ENCODE measurements around the gene NAA60. TPM values are rescaled to one million over a fixed set of nuclear protein-coding genes. Genes with fewer than 3 reads are reported as not detected.
"Not testable (repeated sequence)": the region's sequence is repeated elsewhere in the genome, so short reads cannot be mapped to it uniquely, and the experiment has no call there.

Gene NAA60
- total RNA-seq, 1 donor from 2014 or later = 38.3 TPM

DNA sequence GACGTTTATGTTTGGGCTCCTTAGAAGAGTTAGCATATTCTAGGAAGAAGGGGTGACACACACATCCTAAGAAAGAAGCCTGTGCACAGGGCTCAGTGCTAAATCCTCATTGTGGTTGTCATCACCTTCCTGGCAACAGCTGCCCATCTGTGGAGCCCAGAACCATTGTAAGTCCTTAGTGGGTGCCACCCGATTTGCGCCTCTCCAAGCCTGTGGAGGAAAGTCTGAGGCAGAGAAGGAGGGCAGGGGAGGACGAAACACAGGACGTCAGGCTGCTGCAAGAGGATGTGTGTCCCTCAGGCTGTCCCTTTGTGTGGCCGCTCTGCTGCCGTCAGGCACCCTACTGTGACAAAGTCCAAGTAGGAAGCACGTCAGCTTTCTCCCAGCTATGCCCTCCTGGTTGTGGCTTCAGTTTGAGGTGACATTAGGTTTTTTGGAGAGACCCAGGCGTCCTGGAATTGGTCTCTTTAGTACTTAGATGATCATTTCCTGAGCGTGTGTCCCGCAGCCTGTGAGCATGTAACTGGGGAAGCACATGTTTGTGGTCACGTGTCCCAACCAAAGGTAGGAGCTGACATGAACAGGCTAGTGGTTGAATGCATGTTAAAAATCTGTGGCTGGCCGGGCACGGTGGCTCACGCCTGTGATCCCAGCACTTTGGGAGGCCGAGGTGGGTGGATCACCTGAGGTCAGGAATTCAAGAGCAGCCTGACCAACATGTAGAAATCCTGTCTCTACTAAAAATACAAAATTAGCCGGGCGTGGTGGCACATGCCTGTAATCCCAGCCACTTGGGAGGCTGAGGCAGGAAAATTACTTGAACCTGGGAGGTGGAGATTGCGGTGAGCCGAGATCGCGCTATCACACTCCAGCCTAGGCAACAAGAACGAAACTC lies 68.1 kb downstream of the NAA60 start:
- peaks cover 45% of the 10 kb centered on the region for H3K4me1 Mint-ChIP-seq (ENCODE audit: low read depth)
- peak overlapping the region; percentile 35 for H3K27ac Mint-ChIP-seq
- H3K36me3 Mint-ChIP-seq (ENCODE audit: low read depth) = peaks cover 35% of the 10 kb centered on the region

DNA sequence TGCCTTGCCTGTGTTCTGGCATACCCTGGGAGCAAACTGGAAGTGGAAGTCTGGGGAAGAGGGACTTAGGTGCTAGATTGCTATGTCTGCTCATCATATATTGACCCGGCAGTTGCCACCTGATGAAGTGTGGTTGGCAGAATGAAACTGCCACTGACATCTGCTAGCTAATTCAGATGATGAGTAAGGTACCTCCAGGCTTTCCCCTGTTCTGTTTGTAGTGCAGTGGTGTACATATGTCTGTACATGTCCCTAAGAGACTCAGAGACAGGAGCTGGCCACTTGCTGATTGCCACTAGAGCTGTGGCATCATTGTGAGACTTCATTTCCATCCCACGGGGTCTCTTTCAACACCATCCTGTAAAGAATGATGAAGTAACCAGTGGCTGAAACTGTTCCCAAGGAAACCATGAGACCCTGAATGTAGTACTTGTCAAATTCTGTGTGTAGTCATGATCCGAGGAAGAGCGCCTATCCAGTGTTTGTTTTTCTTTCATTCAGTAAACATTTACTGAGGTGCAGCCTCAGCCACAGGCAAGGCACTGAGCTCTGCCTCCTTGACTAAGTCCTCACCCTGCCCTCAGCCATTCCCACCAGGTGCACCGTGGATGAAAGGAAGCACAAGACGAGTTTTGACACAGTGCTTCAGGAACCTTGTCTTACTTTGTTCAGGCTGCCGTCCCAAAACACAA lies 70.6 kb downstream of the NAA60 start:
- Mint-ChIP-seq H3K36me3 (ENCODE audit: low read depth) (peaks cover 33% of the 10 kb centered on the region), H3K4me1 (ENCODE audit: low read depth) (peaks cover 31% of the 10 kb centered on the region), H3K27ac (no peak overlapping the region), H3K9me3 (no peaks in the 10 kb centered on the region), H3K4me3 (no peak overlapping the region), H3K27me3 (ENCODE audit: insufficient read depth) (no peaks in the 10 kb centered on the region)
- intact Hi-C loops (cut with micrococcal nuclease) = no loop called here
- DNase-seq (ENCODE audit: low spot score) = no peak

More for the DNA sequence above, 68.1 kb downstream of the NAA60 start:
- DNase-seq (ENCODE audit: low spot score) = no peak
- H3K27me3 Mint-ChIP-seq (ENCODE audit: insufficient read depth) = no peaks in the 10 kb centered on the region
- intact Hi-C loops (cut with micrococcal nuclease) = no loop called here
- H3K4me3 Mint-ChIP-seq = no peak overlapping the region
- H3K9me3 Mint-ChIP-seq = no peaks in the 10 kb centered on the region

DNA sequence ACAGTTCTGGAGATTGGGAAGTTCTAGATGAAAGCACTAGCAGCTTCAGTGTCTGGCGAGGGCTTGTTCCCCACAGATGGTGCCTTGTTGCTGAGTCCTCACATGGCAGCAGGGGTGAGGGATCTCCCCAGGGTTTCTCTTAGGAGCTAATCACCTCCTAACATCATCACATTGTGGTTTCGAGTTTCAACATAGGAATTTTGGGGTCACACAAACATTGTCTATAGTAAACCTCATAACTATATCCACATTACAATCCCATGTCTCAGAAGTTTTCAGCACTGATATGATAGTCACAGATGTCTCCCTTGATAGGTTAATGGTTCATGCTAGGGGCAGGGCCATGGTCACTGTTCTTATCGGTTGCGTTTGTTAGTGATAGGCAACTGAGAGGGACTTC lies 71.1 kb downstream of the NAA60 start:
- Mint-ChIP-seq H3K4me1 (ENCODE audit: low read depth) (peaks cover 29% of the 10 kb centered on the region), H3K27ac (no peak overlapping the region), H3K4me3 (no peak overlapping the region), H3K9me3 (no peaks in the 10 kb centered on the region), H3K27me3 (ENCODE audit: insufficient read depth) (no peaks in the 10 kb centered on the region), H3K36me3 (ENCODE audit: low read depth) (peaks cover 37% of the 10 kb centered on the region)
- intact Hi-C loops (cut with micrococcal nuclease) = no loop called here
- DNase-seq (ENCODE audit: low spot score) = no peak

DNA sequence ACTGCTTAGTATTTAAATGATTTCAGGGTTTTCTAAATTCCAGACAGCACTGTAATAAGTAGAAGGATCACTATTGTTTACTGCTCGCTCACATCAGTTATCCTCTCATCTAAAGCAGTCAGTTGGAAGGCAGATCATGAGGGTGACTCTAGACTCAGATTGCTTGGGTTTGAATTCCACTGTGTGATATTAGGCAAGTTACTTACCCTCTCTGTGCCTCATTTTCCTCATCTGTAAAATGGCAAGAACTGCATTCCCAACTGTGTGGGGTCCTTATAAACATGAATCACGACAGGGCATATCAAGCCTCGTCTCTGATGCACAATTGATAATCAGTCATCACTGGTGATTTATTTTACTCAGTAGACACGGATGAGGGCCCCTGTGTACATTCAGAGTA lies 72.4 kb downstream of the NAA60 start:
- Mint-ChIP-seq H3K4me1 (ENCODE audit: low read depth) (peaks cover 22% of the 10 kb centered on the region), H3K4me3 (no peak overlapping the region), H3K36me3 (ENCODE audit: low read depth) (peaks cover 36% of the 10 kb centered on the region), H3K27me3 (ENCODE audit: insufficient read depth) (no peaks in the 10 kb centered on the region), H3K9me3 (no peaks in the 10 kb centered on the region), H3K27ac (no peak overlapping the region)
- intact Hi-C loops (cut with micrococcal nuclease) = no loop called here
- DNase-seq (ENCODE audit: low spot score) = no peak

DNA sequence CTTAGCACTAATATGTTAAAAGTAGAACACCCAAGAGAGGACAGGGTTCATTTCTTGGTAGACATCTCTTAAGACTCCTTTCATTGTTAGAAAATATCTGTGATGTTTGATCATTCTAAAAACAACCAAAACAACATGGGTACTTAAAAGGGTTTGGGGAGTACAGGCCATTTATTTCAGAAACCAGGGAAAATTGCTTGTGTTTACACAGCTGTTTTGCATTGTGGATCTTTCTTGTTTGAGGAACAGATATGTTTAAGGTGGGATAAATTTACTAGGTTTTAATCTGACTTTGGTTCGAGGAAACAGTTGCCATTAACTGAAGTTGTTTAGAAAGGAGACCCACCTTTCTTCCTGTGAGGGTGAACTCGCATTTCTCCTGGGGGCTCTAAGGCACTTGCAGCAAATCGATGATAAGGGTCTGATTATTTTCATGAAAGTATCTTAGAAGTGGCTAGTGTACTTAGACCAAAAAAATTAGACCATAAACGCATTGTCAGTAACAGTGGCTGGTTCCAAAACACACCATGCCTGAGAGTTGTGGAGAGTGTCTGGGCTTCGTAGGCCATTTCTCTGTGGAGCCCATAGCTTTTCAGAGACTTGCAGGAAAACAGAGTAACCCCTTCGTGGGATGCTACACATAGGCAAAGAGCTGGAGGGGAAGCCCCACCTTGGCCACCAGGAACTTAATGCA lies 75.0 kb downstream of the NAA60 start:
- Mint-ChIP-seq H3K9me3 (no peaks in the 10 kb centered on the region), H3K4me1 (ENCODE audit: low read depth) (peaks cover 13% of the 10 kb centered on the region), H3K4me3 (no peak overlapping the region), H3K27me3 (ENCODE audit: insufficient read depth) (no peaks in the 10 kb centered on the region), H3K36me3 (ENCODE audit: low read depth) (peaks cover 41% of the 10 kb centered on the region), H3K27ac (no peak overlapping the region)
- no peak for DNase-seq (ENCODE audit: low spot score)
- intact Hi-C loops (cut with micrococcal nuclease) = no loop called here

DNA sequence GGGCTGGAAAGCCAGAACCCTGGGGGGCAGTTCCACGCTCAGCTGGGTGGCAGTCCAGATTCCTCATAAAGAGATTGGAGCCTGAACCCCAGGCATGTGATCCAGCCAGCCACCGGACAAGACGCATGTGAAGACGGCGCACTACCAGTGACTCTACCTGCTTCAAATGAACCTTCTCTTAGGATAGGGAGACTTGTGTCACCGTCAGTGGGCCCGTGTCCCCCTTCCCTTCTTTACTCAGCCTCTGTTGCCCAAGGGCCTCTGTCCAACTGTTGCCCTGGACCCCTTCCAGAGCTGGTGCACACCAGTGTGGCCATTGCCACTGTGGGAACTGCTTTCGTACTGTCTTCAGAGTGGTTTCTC lies 75.5 kb downstream of the NAA60 start:
- DNase-seq (ENCODE audit: low spot score) = no peak
- Mint-ChIP-seq H3K4me3 (no peak overlapping the region), H3K36me3 (ENCODE audit: low read depth) (peaks cover 35% of the 10 kb centered on the region), H3K27ac (no peak overlapping the region), H3K9me3 (no peaks in the 10 kb centered on the region), H3K4me1 (ENCODE audit: low read depth) (peaks cover 9% of the 10 kb centered on the region), H3K27me3 (ENCODE audit: insufficient read depth) (no peaks in the 10 kb centered on the region)
- intact Hi-C loops (cut with micrococcal nuclease) = no loop called here

DNA sequence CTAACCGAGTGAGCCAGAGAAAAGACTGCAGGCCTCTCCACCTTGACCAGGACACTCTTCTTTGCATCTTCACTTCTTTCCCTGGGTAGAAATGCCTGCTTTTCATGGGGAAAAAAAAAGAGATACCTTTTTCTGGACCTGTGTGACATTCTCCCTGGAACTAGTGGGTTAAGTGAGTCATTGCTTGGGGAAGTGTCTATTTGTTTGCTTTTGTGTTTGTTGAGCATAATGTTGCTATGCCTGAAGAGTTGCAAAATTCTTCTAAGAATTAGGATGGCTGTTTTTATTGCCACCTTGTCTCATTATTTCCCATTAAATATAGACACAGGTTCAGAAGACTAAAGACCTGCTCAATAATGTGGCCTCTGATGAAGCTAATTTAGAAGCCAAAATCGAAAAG lies 76.1 kb downstream of the NAA60 start:
- intact Hi-C loops (cut with micrococcal nuclease) = no loop called here
- DNase-seq (ENCODE audit: low spot score) = no peak
- H3K27ac Mint-ChIP-seq = no peak overlapping the region
- H3K9me3 Mint-ChIP-seq = no peaks in the 10 kb centered on the region
- H3K4me3 Mint-ChIP-seq = no peak overlapping the region
- peaks cover 5% of the 10 kb centered on the region for H3K4me1 Mint-ChIP-seq (ENCODE audit: low read depth)
- peaks cover 34% of the 10 kb centered on the region for H3K36me3 Mint-ChIP-seq (ENCODE audit: low read depth)
- H3K27me3 Mint-ChIP-seq (ENCODE audit: insufficient read depth) = no peaks in the 10 kb centered on the region

DNA sequence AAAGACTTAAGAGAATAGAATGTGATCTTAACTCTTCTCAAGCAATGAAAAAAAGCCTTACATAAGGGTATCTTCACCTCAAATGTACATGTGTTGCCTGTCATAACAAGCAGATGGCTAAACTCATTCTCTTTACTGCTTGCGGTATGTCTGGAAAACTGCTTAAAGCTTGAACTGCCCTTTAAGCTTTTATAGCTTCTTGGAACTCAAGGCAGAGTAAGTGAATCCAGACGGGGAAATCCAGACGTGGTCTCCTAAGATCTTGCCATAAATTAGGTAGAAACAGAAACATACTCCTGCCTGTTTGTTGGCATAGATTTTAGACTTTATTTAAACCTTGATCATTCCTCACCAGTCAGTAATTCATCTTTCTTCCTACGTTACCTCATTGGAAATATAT lies 76.9 kb downstream of the NAA60 start:
- no peak for DNase-seq (ENCODE audit: low spot score)
- no peaks in the 10 kb centered on the region for H3K27me3 Mint-ChIP-seq (ENCODE audit: insufficient read depth)
- H3K36me3 Mint-ChIP-seq (ENCODE audit: low read depth) = peaks cover 34% of the 10 kb centered on the region
- H3K27ac Mint-ChIP-seq = no peak overlapping the region
- intact Hi-C loops (cut with micrococcal nuclease) = no loop called here
- no peaks in the 10 kb centered on the region for H3K9me3 Mint-ChIP-seq
- H3K4me1 Mint-ChIP-seq (ENCODE audit: low read depth) = peaks cover 5% of the 10 kb centered on the region
- no peak overlapping the region for H3K4me3 Mint-ChIP-seq

DNA sequence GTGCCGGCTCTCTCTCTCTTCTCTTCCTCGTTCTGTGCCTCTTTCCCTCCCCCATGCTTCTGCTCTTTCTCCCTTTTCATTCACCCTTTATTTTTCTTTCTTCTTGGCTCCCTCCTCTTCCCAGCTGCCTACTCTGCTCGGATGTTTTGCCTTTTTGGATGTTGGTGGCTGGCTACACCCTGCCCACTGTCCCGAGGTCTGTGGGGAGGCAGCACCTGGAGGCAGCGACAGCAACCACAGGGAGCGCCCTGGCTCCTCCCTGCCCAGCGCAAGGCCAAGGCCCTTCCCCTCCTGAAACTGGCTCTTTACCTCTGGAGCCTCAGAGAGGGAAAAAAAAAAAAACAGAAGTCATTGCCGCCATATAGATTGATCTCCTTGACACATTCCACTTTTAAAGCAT lies 77.4 kb downstream of the NAA60 start:
- H3K9me3 Mint-ChIP-seq = no peaks in the 10 kb centered on the region
- H3K4me3 Mint-ChIP-seq = no peak overlapping the region
- intact Hi-C loops (cut with micrococcal nuclease) = no loop called here
- peaks cover 35% of the 10 kb centered on the region for H3K36me3 Mint-ChIP-seq (ENCODE audit: low read depth)
- no peaks in the 10 kb centered on the region for H3K27me3 Mint-ChIP-seq (ENCODE audit: insufficient read depth)
- no peak for DNase-seq (ENCODE audit: low spot score)
- H3K4me1 Mint-ChIP-seq (ENCODE audit: low read depth) = peaks cover 5% of the 10 kb centered on the region
- H3K27ac Mint-ChIP-seq = no peak overlapping the region

DNA sequence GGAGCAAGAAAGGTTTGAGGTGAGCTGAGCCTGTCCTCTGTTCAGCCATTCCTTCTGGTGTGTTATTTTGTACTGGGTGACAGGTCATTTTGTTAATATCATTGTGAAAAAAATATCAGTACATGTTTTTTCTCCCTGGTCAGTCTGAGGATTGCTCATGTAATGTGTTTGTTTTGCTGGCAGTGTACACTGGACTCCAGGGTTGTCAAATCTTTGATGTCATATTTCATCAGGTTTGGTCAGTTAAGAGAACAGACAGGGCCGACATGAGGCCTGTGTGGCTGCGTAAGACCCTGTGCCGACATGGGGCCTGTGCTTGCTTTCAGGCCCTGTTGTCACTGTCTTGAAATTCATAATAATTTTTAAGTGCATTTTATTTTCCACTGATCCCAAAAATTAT lies 79.8 kb downstream of the NAA60 start:
- H3K4me1 Mint-ChIP-seq (ENCODE audit: low read depth) = peaks cover 12% of the 10 kb centered on the region
- H3K4me3 Mint-ChIP-seq = no peak overlapping the region
- intact Hi-C loops (cut with micrococcal nuclease) = no loop called here
- peaks cover 32% of the 10 kb centered on the region for H3K36me3 Mint-ChIP-seq (ENCODE audit: low read depth)
- no peaks in the 10 kb centered on the region for H3K27me3 Mint-ChIP-seq (ENCODE audit: insufficient read depth)
- no peak overlapping the region for H3K27ac Mint-ChIP-seq
- H3K9me3 Mint-ChIP-seq = no peaks in the 10 kb centered on the region
- DNase-seq (ENCODE audit: low spot score) = no peak

DNA sequence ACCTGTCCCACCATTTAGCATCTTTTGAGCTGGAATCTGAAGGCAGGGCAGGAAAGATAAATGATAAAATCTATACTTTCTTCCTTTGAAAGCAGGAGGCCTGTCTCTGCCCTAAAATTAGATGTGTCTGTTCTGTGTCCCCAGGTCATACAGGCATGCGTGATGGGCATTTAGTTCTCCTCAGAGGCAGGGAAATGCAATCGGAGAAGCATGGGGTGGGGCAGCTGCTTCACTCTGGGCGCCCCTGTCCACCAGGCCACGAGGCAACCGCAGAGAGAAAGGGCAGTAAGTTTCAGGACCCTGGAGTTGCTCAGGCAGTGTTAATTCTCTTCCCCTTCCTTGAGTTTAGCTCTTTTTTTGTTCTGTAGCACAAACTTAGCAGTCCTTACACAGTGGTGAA lies 82.5 kb downstream of the NAA60 start:
- H3K27ac Mint-ChIP-seq = no peak overlapping the region
- intact Hi-C loops (cut with micrococcal nuclease) = loop anchor here (2.0 kb wide), 1 partner anchor 85 kb away; the partner anchor contains the start of gene SLX4

DNA sequence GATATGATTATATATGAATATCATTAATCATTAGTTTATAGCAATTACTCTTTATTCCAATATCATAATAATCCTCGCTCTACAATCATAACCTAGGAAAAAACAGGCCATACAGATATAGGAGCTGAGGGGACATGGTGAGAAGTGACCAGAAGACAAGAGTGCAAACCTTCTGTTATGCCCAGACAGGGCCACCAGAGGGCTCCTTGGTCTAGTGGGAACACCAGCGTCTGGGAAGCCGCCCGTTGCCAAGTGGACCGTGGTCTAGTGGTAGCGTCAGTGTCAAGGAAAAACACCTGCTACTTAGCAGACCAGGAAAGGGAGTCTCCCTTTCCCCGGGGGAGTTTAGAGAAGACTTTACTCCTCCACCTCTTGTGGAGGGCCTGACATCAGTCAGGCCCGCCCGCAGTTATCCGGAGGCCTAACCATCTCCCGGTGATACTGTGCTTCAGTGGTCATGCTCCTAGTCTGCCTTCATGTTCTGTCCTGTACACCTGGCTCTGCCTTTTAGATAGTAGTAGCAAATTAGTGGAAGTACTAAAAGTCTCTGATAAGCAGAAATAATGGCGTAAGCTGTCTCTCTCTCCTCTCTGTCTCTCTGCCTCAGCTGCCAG lies 83.8 kb downstream of the NAA60 start:
- not testable (repeated sequence) for H3K27ac Mint-ChIP-seq; DNase-seq (ENCODE audit: low spot score); H3K4me3 Mint-ChIP-seq; H3K4me1 Mint-ChIP-seq (ENCODE audit: low read depth); H3K27me3 Mint-ChIP-seq (ENCODE audit: insufficient read depth); H3K9me3 Mint-ChIP-seq
- peaks cover 37% of the 10 kb centered on the region for H3K36me3 Mint-ChIP-seq (ENCODE audit: low read depth)
- intact Hi-C loops (cut with micrococcal nuclease) = loop anchor here (2.0 kb wide), 1 partner anchor 83 kb away; the partner anchor contains the start of gene SLX4

More for the DNA sequence above, 82.5 kb downstream of the NAA60 start:
- peaks cover 34% of the 10 kb centered on the region for H3K36me3 Mint-ChIP-seq (ENCODE audit: low read depth)
- peaks cover 8% of the 10 kb centered on the region for H3K4me1 Mint-ChIP-seq (ENCODE audit: low read depth)
- no peaks in the 10 kb centered on the region for H3K9me3 Mint-ChIP-seq
- H3K27me3 Mint-ChIP-seq (ENCODE audit: insufficient read depth) = no peaks in the 10 kb centered on the region
- no peak for DNase-seq (ENCODE audit: low spot score)
- H3K4me3 Mint-ChIP-seq = no peak overlapping the region

All from activated T-helper 1 cell treated with anti-CD3 and anti-CD28 coated beads, Interleukin-12 subunit alpha, Interleukin-12 subunit beta, Interleukin-2, Interleukin-4 antibody, amounts not matched to agents 30 ng/mL and 10 ng/mL and 1 ng/mL, durations not matched to agents 14 hours and 24 hours and 36 hours (primary cell).